Measurements from ENCODE around the gene ENPEP.

- TF ChIP-seq CTCF (conservative IDR thresholded peaks at IDR 0.05), result no peak
- TF ChIP-seq ZFX (IDR thresholded peaks at IDR 0.05), result no peak
These were observed 29.5 kb downstream of the ENPEP start for GRCh38 chr4:110505440-110505839.

All from C4-2B (cell line).